MM.1S (cell line): ENCODE results near the gene TRMT61A.

ENCODE experiments used
- DNase-seq: peaks from one replicate; pipeline ENCODE4 v3.0.0-alpha.2; 2015
- H2AFZ ChIP-seq: fragments of 300-600 bp; sonication (generic); 2 replicates; pipeline ENCODE4 v1.6.0; 2016; ENCODE audit warnings: antibody characterized with exemption, low read length
- H3F3A ChIP-seq: fragments of 300-600 bp; sonication (generic); 2 replicates; pipeline ENCODE4 v1.6.1; 2016; ENCODE audit warnings: mild to moderate bottlenecking, antibody characterized with exemption, low read length, moderate library complexity, mixed read lengths; ENCODE audit not compliant: insufficient read depth
- H3K27ac ChIP-seq: fragments of 300-600 bp; sonication (generic); 2 replicates; pipeline ENCODE4 v1.5.1; 2016; ENCODE audit warnings: mild to moderate bottlenecking, low read length
- H3K27me3 ChIP-seq: fragments of 300-600 bp; sonication (generic); replicated peaks from 2 replicates; pipeline ENCODE4 v1.6.0; 2016; ENCODE audit warnings: low read length; ENCODE audit not compliant: insufficient read depth
- H3K36me3 ChIP-seq: fragments of 300-600 bp; sonication (generic); replicated peaks from 2 replicates; pipeline ENCODE4 v1.6.1; 2016; ENCODE audit warnings: mild to moderate bottlenecking, low read length, mixed read lengths; ENCODE audit not compliant: insufficient read depth
- H3K4me1 ChIP-seq: fragments of 300-600 bp; sonication (generic); 2 replicates; pipeline ENCODE4 v1.6.1; 2016; ENCODE audit warnings: low read length, mixed read lengths
- H3K4me2 ChIP-seq: fragments of 300-600 bp; sonication (generic); 2 replicates; pipeline ENCODE4 v1.6.0; 2016; ENCODE audit warnings: low read depth, low read length
- H3K4me3 ChIP-seq: fragments of 300-600 bp; sonication (generic); 2 replicates; pipeline ENCODE4 v1.5.1; 2016; ENCODE audit warnings: low read length, mixed read lengths
- H3K79me2 ChIP-seq: fragments of 300-600 bp; sonication (generic); 2 replicates; pipeline ENCODE4 v1.6.1; 2016; ENCODE audit warnings: mixed run types, low read length, mixed read lengths
- H3K9ac ChIP-seq: fragments of 300-600 bp; sonication (generic); 2 replicates; pipeline ENCODE4 v1.6.1; 2016; ENCODE audit warnings: low read length, mixed read lengths
- H3K9me2 ChIP-seq: fragments of 300-600 bp; sonication (generic); replicated peaks from 2 replicates; pipeline ENCODE4 v1.6.1; 2016; ENCODE audit warnings: mild to moderate bottlenecking, low read length, mixed read lengths; ENCODE audit not compliant: insufficient read depth
- H3K9me3 ChIP-seq: fragments of 300-600 bp; sonication (generic); replicated peaks from 2 replicates; pipeline ENCODE4 v1.6.1; 2016; ENCODE audit warnings: mild to moderate bottlenecking, low read length, mixed read lengths; ENCODE audit not compliant: insufficient read depth
- H4K20me1 ChIP-seq: fragments of 300-600 bp; sonication (generic); 2 replicates; pipeline ENCODE4 v1.6.1; 2016; ENCODE audit warnings: mild to moderate bottlenecking, low read length, moderate library complexity, mixed read lengths; ENCODE audit not compliant: insufficient read depth
- CTCF ChIP-seq: fragments of 300-600 bp; sonication (generic); IDR thresholded peaks from 2 replicates; pipeline ENCODE4 v1.5.1; 2016; ENCODE audit warnings: antibody characterized with exemption, low read length, mixed read lengths
- EZH2 ChIP-seq: fragments of 300-600 bp; sonication (generic); optimal IDR thresholded peaks from 2 replicates; pipeline ENCODE3; 2017; ENCODE audit warnings: low read depth, mild to moderate bottlenecking, antibody characterized with exemption, low read length, mixed read lengths
- EZH2phosphoT487 ChIP-seq: fragments of 300-600 bp; sonication (generic); IDR thresholded peaks from 2 replicates; pipeline ENCODE4 v1.6.1; 2018; ENCODE audit warnings: antibody characterized with exemption, low read length

TRMT61A gene

GRCh38 chr14:103543140-103543539, 14.1 kb downstream of the TRMT61A start:
- no peaks in the 10 kb centered on the region for H4K20me1 ChIP-seq
- no peaks in the 10 kb centered on the region for H3F3A ChIP-seq
- no peaks in the 10 kb centered on the region for H3K4me1 ChIP-seq
- no peak for DNase-seq
- no peaks in the 10 kb centered on the region for H3K79me2 ChIP-seq
- no peaks in the 10 kb centered on the region for H3K9me3 ChIP-seq
- no peak overlapping the region for H3K4me2 ChIP-seq
- no peaks in the 10 kb centered on the region for H3K9me2 ChIP-seq
- H2AFZ ChIP-seq, result no peak overlapping the region
- TF ChIP-seq EZH2 (no peak), CTCF (no peak), EZH2phosphoT487 (no peak)
- H3K27me3 ChIP-seq, result no peaks in the 10 kb centered on the region
- H3K27ac ChIP-seq, result no peak overlapping the region
- no peak overlapping the region for H3K9ac ChIP-seq
- no peaks in the 10 kb centered on the region for H3K36me3 ChIP-seq
- no peak overlapping the region for H3K4me3 ChIP-seq

- Histone ChIP-seq H3K4me3 (no peak overlapping the region), H3K9me2 (no peaks in the 10 kb centered on the region), H3K36me3 (no peaks in the 10 kb centered on the region), H3K79me2 (no peaks in the 10 kb centered on the region), H3K27ac (no peak overlapping the region), H3K9me3 (no peaks in the 10 kb centered on the region), H2AFZ (no peak overlapping the region), H3K4me2 (no peak overlapping the region), H3F3A (no peaks in the 10 kb centered on the region), H3K4me1 (no peaks in the 10 kb centered on the region), H3K9ac (no peak overlapping the region), H4K20me1 (no peaks in the 10 kb centered on the region), H3K27me3 (no peaks in the 10 kb centered on the region)
- DNase-seq, result no peak
- TF ChIP-seq EZH2phosphoT487, result no peak
- TF ChIP-seq CTCF, result no peak
- TF ChIP-seq EZH2, result no peak
These were observed 14.9 kb downstream of the TRMT61A start for GRCh38 chr14:103543721-103544387.

GRCh38 chr14:103544388-103545218, 15.6 kb downstream of the TRMT61A start:
- Histone ChIP-seq H2AFZ (no peak overlapping the region), H3F3A (no peaks in the 10 kb centered on the region), H3K4me2 (no peak overlapping the region), H3K27ac (no peak overlapping the region), H3K4me3 (no peak overlapping the region), H3K79me2 (no peaks in the 10 kb centered on the region), H3K9me2 (no peaks in the 10 kb centered on the region), H3K9me3 (no peaks in the 10 kb centered on the region), H3K27me3 (no peaks in the 10 kb centered on the region), H4K20me1 (no peaks in the 10 kb centered on the region), H3K36me3 (no peaks in the 10 kb centered on the region), H3K4me1 (no peaks in the 10 kb centered on the region), H3K9ac (no peak overlapping the region)
- DNase-seq, result no peak
- no peak for TF ChIP-seq EZH2phosphoT487
- no peak for TF ChIP-seq EZH2
- no peak for TF ChIP-seq CTCF
